HepG2 (cell line): Measurements from ENCODE around the gene GALK2. TPM values are rescaled to one million over a fixed set of nuclear protein-coding genes. Genes with fewer than 3 reads are reported as not detected.

Experiments used
- CBX1 ChIP-seq: IDR thresholded peaks from one replicate; pipeline ENCODE4 v1.6.1; 2016; ENCODE audit warnings: antibody characterized with exemption, low read depth
- CBX5 ChIP-seq: sonication (generic); formaldehyde crosslinking; IDR thresholded peaks from 2 replicates; pipeline ENCODE4 v1.4.0; 2020; ENCODE audit warnings: missing genetic modification reagents, borderline replicate concordance
- CCDC6 ChIP-seq: sonication (generic); formaldehyde crosslinking; IDR thresholded peaks from 2 replicates; pipeline ENCODE4 v1.8.1; 2022; ENCODE audit warnings: mild to moderate bottlenecking, missing genetic modification reagents, moderate library complexity
- CREM ChIP-seq, 2 experiments: sonication (generic) in 1 of 2; formaldehyde crosslinking in 1 of 2; IDR thresholded peaks; 2 replicates each; pipeline versions ENCODE4 v1.4.0 to v1.6.1; 2016 to 2020; ENCODE audit warnings: antibody characterized with exemption in 1 of 2, mild to moderate bottlenecking in 1 of 2, missing genetic modification reagents in 1 of 2
- ETV5 ChIP-seq: IDR thresholded peaks from 2 replicates; pipeline ENCODE4 v1.6.1; 2018; ENCODE audit warnings: missing biosample characterization, missing genetic modification reagents, inconsistent platforms, borderline replicate concordance
- FOXP1 ChIP-seq, 2 experiments: fragments of 450-650 bp in 1 of 2; IDR thresholded peaks; 2 replicates each; pipeline ENCODE4 v1.6.1; 2017 to 2018; ENCODE audit warnings: antibody characterized with exemption in 1 of 2
- GTF3A ChIP-seq: sonication (generic); formaldehyde crosslinking; conservative IDR thresholded peaks from 2 replicates; pipeline ENCODE4 v1.4.0; 2020; ENCODE audit warnings: mild to moderate bottlenecking, missing genetic modification reagents
- HNRNPLL ChIP-seq: fragments of 200-400 bp; formaldehyde crosslinking; IDR thresholded peaks from 2 replicates; pipeline ENCODE4 v1.6.1; 2017; ENCODE audit warnings: mild to moderate bottlenecking, low read depth, low read length; ENCODE audit not compliant: poor library complexity, severe bottlenecking
- HOXA9 ChIP-seq: sonication (generic); formaldehyde crosslinking; IDR thresholded peaks from 2 replicates; pipeline ENCODE4 v1.8.1; 2022; ENCODE audit warnings: missing genetic modification reagents, mild to moderate bottlenecking, moderate library complexity, borderline replicate concordance
- KDM5B ChIP-seq: sonication (generic); formaldehyde crosslinking; IDR thresholded peaks from 2 replicates; pipeline ENCODE4 v1.4.0; 2020; ENCODE audit warnings: missing genetic modification reagents, mild to moderate bottlenecking, borderline replicate concordance
- MAZ ChIP-seq, 2 experiments: sonication (generic) in 1 of 2; formaldehyde crosslinking in 1 of 2; IDR thresholded peaks; 2 replicates each; pipeline versions ENCODE4 v1.5.0 to v1.6.1; 2012 to 2020; ENCODE audit warnings: low read depth in 2 of 2, mild to moderate bottlenecking in 2 of 2, borderline replicate concordance in 1 of 2, improper control_type of control experiment in 1 of 2, low read length in 1 of 2, missing genetic modification reagents in 1 of 2, moderate library complexity in 1 of 2
- MED1 ChIP-seq: sonication (generic); formaldehyde crosslinking; IDR thresholded peaks from 2 replicates; pipeline ENCODE4 v1.4.0; 2020; ENCODE audit warnings: missing genetic modification reagents
- MTA1 ChIP-seq: sonication (generic); formaldehyde crosslinking; IDR thresholded peaks from 2 replicates; pipeline ENCODE4 v1.4.0; 2020; ENCODE audit warnings: missing genetic modification reagents, mild to moderate bottlenecking, borderline replicate concordance
- MYC ChIP-seq: sonication (generic); formaldehyde crosslinking; IDR thresholded peaks from 2 replicates; pipeline ENCODE4 v1.9.0; 2021; ENCODE audit warnings: missing genetic modification reagents, borderline replicate concordance
- NFIC ChIP-seq: IDR thresholded peaks from 2 replicates; pipeline ENCODE4 v1.6.1; 2012; ENCODE audit warnings: mild to moderate bottlenecking, low read length, inconsistent platforms
- NFYC ChIP-seq: IDR thresholded peaks from 2 replicates; pipeline ENCODE4 v1.6.1; 2016; ENCODE audit warnings: missing genetic modification reagents, missing compliant biosample characterization
- POGK ChIP-seq: sonication (generic); formaldehyde crosslinking; conservative IDR thresholded peaks from 2 replicates; pipeline ENCODE4 v1.8.0; 2022; ENCODE audit warnings: mild to moderate bottlenecking, moderate library complexity, missing genetic modification reagents
- RBFOX2 ChIP-seq: fragments of 200-400 bp; formaldehyde crosslinking; IDR thresholded peaks from 2 replicates; pipeline ENCODE4 v1.6.1; 2017; ENCODE audit warnings: low read depth, mild to moderate bottlenecking, low read length
- TEAD3 ChIP-seq: optimal IDR thresholded peaks from 2 replicates; pipeline ENCODE3; 2016; ENCODE audit warnings: borderline replicate concordance
- ZNF263 ChIP-seq: sonication (generic); formaldehyde crosslinking; IDR thresholded peaks from 2 replicates; pipeline ENCODE4 v1.4.0; 2020; ENCODE audit warnings: missing genetic modification reagents
- ZNF605 ChIP-seq: sonication (generic); formaldehyde crosslinking; IDR thresholded peaks from 2 replicates; pipeline ENCODE4 v1.8.0; 2022; ENCODE audit warnings: mild to moderate bottlenecking, missing genetic modification reagents
- polyA plus RNA-seq, 8 experiments: library from polyadenylated mRNA; depleted of rRNA in 3 of 8; stranded (reverse) in 7 of 8; unstranded in 1 of 8; fragments of >200 nt; fragmentation: Illumina TruSeq in 4 of 8; extraction: Trizol in 4 of 8; gene quantifications; 2 replicates each; pipeline versions ENCODE4 v1.2.1 to v1.2.3, GENCODE V29; 2011 to 2016; ENCODE audit warnings: low read depth in 4 of 8, missing spikeins in 1 of 8, mixed read lengths in 1 of 8; ENCODE audit not compliant: insufficient read depth in 1 of 8
- total RNA-seq, 5 experiments: library from RNA; depleted of rRNA; stranded (reverse); fragments of >200 nt; fragmentation: Illumina TruSeq; extraction: Trizol; gene quantifications; 2 replicates each; pipeline ENCODE4 v1.2.3, GENCODE V29; 2016; ENCODE audit warnings: low read depth in 1 of 5
- TF ChIP-seq, protein P1 (sequence below): sonication (generic); formaldehyde crosslinking; conservative IDR thresholded peaks from 2 replicates; pipeline ENCODE4 v1.4.0; 2020; ENCODE audit warnings: missing genetic modification reagents
- TF ChIP-seq, protein P2 (sequence below): IDR thresholded peaks from 2 replicates; pipeline ENCODE4 v1.6.1; 2016; ENCODE audit warnings: low read depth, borderline replicate concordance
- TF ChIP-seq, protein P3 (sequence below): conservative IDR thresholded peaks from 2 replicates; pipeline ENCODE4 v1.6.1; 2018; ENCODE audit warnings: missing genetic modification reagents

GALK2 gene
- total and polyA plus RNA-seq, 2 of the 13 experiments (the other 11 are each of a cell fraction or from before 2014, with no cell fraction given): 17.6 to 32.8 TPM

DNA sequence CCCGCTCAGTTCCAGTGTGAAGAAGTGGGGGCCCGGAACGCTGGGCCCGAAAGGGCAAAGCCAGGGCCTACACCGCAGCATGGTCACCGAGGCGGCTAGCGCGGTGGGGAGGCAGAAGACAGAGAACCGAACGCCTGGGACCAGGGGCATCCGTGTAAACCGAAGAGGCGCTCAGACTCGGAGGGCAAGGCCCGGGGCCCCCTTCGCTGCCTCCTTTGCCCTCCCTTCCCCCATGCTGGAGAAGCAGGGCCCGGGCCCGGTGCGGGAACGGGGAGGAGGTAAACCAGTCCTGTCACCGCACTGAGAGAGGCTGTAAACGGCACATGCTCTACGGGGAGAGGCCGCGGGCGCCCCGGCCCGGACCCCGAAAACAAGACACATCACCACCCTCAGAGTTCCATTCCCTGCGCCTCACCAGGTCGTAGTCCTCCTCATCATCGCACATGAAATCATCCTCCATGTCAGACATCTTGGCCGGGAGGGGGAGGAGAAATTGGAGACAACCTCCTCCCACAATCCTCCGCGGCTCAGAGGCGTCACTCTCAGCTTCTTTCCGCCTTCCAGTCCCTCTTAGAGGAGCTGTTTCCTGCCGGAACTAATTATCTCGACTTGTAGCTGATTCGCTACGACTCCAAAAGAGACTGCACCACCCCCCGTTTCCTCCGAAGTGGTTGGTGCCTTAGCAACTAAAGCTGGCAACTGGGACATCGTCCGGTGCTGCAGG, 14.8 kb upstream of the GALK2 start, which contains the start of gene COPS2 (continued):
- TF ChIP-seq HNRNPLL (peak; percentile 21), ZNF263 (CRISPR knock-in tag) (peak; percentile 20; the same call in 1 of the 2 replicates), ETV5 (CRISPR knock-in tag) (peak; percentile 89), POGK (peak; percentile 43; the same call in 1 of the 2 replicates), MYC (peak; percentile 52; the same call in 1 of the 2 replicates), HOXA9 (0 out of 2 replicates have a peak, but pooled peaks have one; percentile 6), NFYC (peak; percentile 51), MTA1 (peak; percentile 59; the same call in 1 of the 2 replicates), RBFOX2 (peak; percentile 69), GTF3A (no peak), CBX1 (peak; percentile 78), CBX5 (CRISPR knock-in tag) (peak; percentile 96; the same call in 1 of the 2 replicates), MAZ (IDR thresholded peaks at IDR 0.05; ENCODE audit: borderline replicate concordance, low read depth, low read length) (peak; percentile 80; the same call in 1 of the 2 replicates), MAZ (CRISPR knock-in tag; IDR thresholded peaks at IDR 0.05; ENCODE audit: low read depth) (peak; percentile 75), TEAD3 (CRISPR knock-in tag) (peak; percentile 53), NFIC (peak; percentile 54; the same call in 1 of the 2 replicates), ZNF605 (CRISPR knock-in tag) (peak; percentile 34; the same call in 1 of the 2 replicates), CCDC6 (CRISPR knock-in tag) (0 out of 2 replicates have a peak, but pooled peaks have one; percentile 59), FOXP1 (IDR thresholded peaks at IDR 0.05) (no peak), FOXP1 (CRISPR knock-in tag; IDR thresholded peaks at IDR 0.05) (peak; percentile 38; the same call in 1 of the 2 replicates), KDM5B (CRISPR knock-in tag) (peak; percentile 55; the same call in 1 of the 2 replicates), CREM (IDR thresholded peaks at IDR 0.05) (peak; percentile 85), CREM (CRISPR knock-in tag; IDR thresholded peaks at IDR 0.05) (no peak), MED1 (CRISPR knock-in tag) (peak; percentile 82)
- TF ChIP-seq, protein P1, sequence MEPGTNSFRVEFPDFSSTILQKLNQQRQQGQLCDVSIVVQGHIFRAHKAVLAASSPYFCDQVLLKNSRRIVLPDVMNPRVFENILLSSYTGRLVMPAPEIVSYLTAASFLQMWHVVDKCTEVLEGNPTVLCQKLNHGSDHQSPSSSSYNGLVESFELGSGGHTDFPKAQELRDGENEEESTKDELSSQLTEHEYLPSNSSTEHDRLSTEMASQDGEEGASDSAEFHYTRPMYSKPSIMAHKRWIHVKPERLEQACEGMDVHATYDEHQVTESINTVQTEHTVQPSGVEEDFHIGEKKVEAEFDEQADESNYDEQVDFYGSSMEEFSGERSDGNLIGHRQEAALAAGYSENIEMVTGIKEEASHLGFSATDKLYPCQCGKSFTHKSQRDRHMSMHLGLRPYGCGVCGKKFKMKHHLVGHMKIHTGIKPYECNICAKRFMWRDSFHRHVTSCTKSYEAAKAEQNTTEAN (CRISPR knock-in tag): no peak
- TF ChIP-seq, protein P2, sequence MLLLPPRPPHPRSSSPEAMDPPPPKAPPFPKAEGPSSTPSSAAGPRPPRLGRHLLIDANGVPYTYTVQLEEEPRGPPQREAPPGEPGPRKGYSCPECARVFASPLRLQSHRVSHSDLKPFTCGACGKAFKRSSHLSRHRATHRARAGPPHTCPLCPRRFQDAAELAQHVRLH (CRISPR knock-in tag): peak; percentile 86; the same call in 1 of the 2 replicates
- TF ChIP-seq, protein P3, sequence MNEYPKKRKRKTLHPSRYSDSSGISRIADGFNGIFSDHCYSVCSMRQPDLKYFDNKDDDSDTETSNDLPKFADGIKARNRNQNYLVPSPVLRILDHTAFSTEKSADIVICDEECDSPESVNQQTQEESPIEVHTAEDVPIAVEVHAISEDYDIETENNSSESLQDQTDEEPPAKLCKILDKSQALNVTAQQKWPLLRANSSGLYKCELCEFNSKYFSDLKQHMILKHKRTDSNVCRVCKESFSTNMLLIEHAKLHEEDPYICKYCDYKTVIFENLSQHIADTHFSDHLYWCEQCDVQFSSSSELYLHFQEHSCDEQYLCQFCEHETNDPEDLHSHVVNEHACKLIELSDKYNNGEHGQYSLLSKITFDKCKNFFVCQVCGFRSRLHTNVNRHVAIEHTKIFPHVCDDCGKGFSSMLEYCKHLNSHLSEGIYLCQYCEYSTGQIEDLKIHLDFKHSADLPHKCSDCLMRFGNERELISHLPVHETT (CRISPR knock-in tag): peak; percentile 71; the same call in 1 of the 2 replicates
